Activated CD8-positive, alpha-beta memory T cell treated with anti-CD3 and anti-CD28 coated beads for 36 hours (primary cell): ENCODE results near the gene ZNF791. TPM values are rescaled to one million over a fixed set of nuclear protein-coding genes. Genes with fewer than 3 reads are reported as not detected.

ENCODE experiments used
- CTCF ChIA-PET: fragments of 350-600 bp; sonication (Branson Sonifier 250); formaldehyde crosslinking; loops from one replicate; lab custom pipeline; 2021; ENCODE audit warnings: antibody characterized with exemption; lab: Charles Lee
- POLR2A ChIA-PET: fragments of 350-600 bp; sonication (Branson Sonifier 250); formaldehyde crosslinking; loops from one replicate; lab custom pipeline; 2021; ENCODE audit warnings: antibody characterized with exemption; lab: Charles Lee
- total RNA-seq, 2 experiments: library from RNA; stranded (reverse); gene quantifications; one replicate each; pipeline ENCODE4 v1.2.3, GENCODE V29; 2021

ZNF791 gene
- total RNA-seq, 2 experiments from 2014 or later, result 21.0 to 27.3 TPM

GRCh38 chr19:12656899-12657571 lies 46.3 kb downstream of the ZNF791 start:
- ChIA-PET POLR2A (interaction anchor here (0.5 to 0.7 kb wide), 2 partner anchors 44 to 67 kb away, joined by 3 to 4 read pairs; no protein-coding TSS in a partner anchor), CTCF (interaction anchor here (0.7 to 1.1 kb wide), 3 partner anchors 16 to 90 kb away, joined by 3 to 5 read pairs (median 3); no protein-coding TSS in a partner anchor)

- POLR2A ChIA-PET, result interaction anchor here (0.7 kb wide), 1 partner anchor 66 kb away, joined by 4 read pairs; no protein-coding TSS in a partner anchor
Measured at GRCh38 chr19:12657966-12658365, 47.2 kb downstream of the ZNF791 start.

GRCh38 chr19:12660980-12661379 lies 50.3 kb downstream of the ZNF791 start:
- CTCF ChIA-PET, result interaction anchor here (0.7 to 0.8 kb wide), 2 partner anchors 48 to 100 kb away, joined by 3 read pairs; no protein-coding TSS in a partner anchor
- POLR2A ChIA-PET, result interaction anchor here (0.7 kb wide), 2 partner anchors 21 to 131 kb away, joined by 3 to 13 read pairs; no protein-coding TSS in a partner anchor

More at GRCh38 chr19:12657966-12658365, 47.2 kb downstream of the ZNF791 start:
- CTCF ChIA-PET, result interaction anchor here (0.5 to 1.1 kb wide), 5 partner anchors 10 to 91 kb away, joined by 3 to 5 read pairs (median 3); no protein-coding TSS in a partner anchor

GRCh38 chr19:12664406-12665280 lies 53.9 kb downstream of the ZNF791 start:
- POLR2A ChIA-PET, result interaction anchor here (0.5 kb wide), 1 partner anchor 37 kb away, joined by 5 read pairs; no protein-coding TSS in a partner anchor
- CTCF ChIA-PET, result interaction anchor here (0.6 to 2.4 kb wide), 4 partner anchors 8 to 25 kb away, joined by 3 to 11 read pairs (median 6); no protein-coding TSS in a partner anchor

- POLR2A ChIA-PET, result interaction anchor here (0.5 to 1.1 kb wide), 2 partner anchors 38 to 58 kb away, joined by 3 to 5 read pairs; partner anchors contain the start of gene TNPO2
- CTCF ChIA-PET, result interaction anchor here (1.9 to 2.4 kb wide), 2 partner anchors 11 to 25 kb away, joined by 9 to 11 read pairs; no protein-coding TSS in a partner anchor
Measured at GRCh38 chr19:12665281-12665573, 54.5 kb downstream of the ZNF791 start.

GRCh38 chr19:12665671-12666264 lies 55.0 kb downstream of the ZNF791 start:
- ChIA-PET POLR2A (interaction anchor here (0.5 to 1.1 kb wide), 2 partner anchors 39 to 58 kb away, joined by 3 to 5 read pairs; partner anchors contain the start of gene TNPO2), CTCF (interaction anchor here (1.3 to 2.4 kb wide), 3 partner anchors 11 to 92 kb away, joined by 4 to 11 read pairs (median 9); no protein-coding TSS in a partner anchor)

GRCh38 chr19:12666265-12667048 lies 55.7 kb downstream of the ZNF791 start, which contains the start of the genes MAN2B1 and WDR83:
TSS of gene MAN2B1 (minus strand) at chr19:12666742. CDS start at chr19:12666701, 41 bp downstream.
TSS of gene WDR83 (plus strand) at chr19:12666807. CDS start at chr19:12669791, 2,984 bp downstream.
- CTCF ChIA-PET, result interaction anchor here (0.5 to 2.4 kb wide), 6 partner anchors 10 to 339 kb away, joined by 3 to 11 read pairs (median 4); partner anchors contain the start of gene DHPS
- POLR2A ChIA-PET, result interaction anchor here (0.6 to 1.1 kb wide), 2 partner anchors 57 to 223 kb away, joined by 3 to 4 read pairs; partner anchors contain the start of gene TNPO2

- POLR2A ChIA-PET, result interaction anchor here (1.4 kb wide), 1 partner anchor 28 kb away, joined by 5 read pairs; no protein-coding TSS in a partner anchor
Measured at GRCh38 chr19:12667731-12668302, 57.1 kb downstream of the ZNF791 start.

GRCh38 chr19:12668346-12668745 lies 57.6 kb downstream of the ZNF791 start:
- POLR2A ChIA-PET, result interaction anchor here (0.5 to 1.4 kb wide), 2 partner anchors 29 to 49 kb away, joined by 3 to 5 read pairs; no protein-coding TSS in a partner anchor
- CTCF ChIA-PET, result interaction anchor here (1.1 to 2.1 kb wide), 3 partner anchors 10 to 217 kb away, joined by 3 to 10 read pairs (median 3); no protein-coding TSS in a partner anchor

More at GRCh38 chr19:12667731-12668302, 57.1 kb downstream of the ZNF791 start:
- CTCF ChIA-PET, result interaction anchor here (1.1 to 2.1 kb wide), 2 partner anchors 10 to 28 kb away, joined by 3 to 10 read pairs; no protein-coding TSS in a partner anchor

GRCh38 chr19:12668932-12669269 lies 58.2 kb downstream of the ZNF791 start:
- CTCF ChIA-PET, result interaction anchor here (0.7 to 2.1 kb wide), 7 partner anchors 9 to 216 kb away, joined by 3 to 10 read pairs (median 3); partner anchors contain the start of genes FBXW9 and GET3
- POLR2A ChIA-PET, result interaction anchor here (0.5 to 1.4 kb wide), 3 partner anchors 13 to 49 kb away, joined by 3 to 5 read pairs (median 5); no protein-coding TSS in a partner anchor

GRCh38 chr19:12669270-12670158 lies 58.8 kb downstream of the ZNF791 start:
- ChIA-PET CTCF (interaction anchor here (0.7 to 2.1 kb wide), 6 partner anchors 8 to 216 kb away, joined by 3 to 10 read pairs (median 4); partner anchors contain the start of genes FBXW9 and GET3), POLR2A (interaction anchor here (0.6 to 1.4 kb wide), 2 partner anchors 13 to 30 kb away, joined by 5 read pairs; no protein-coding TSS in a partner anchor)

- ChIA-PET CTCF (interaction anchor here (1.5 to 2.9 kb wide), 4 partner anchors 8 to 31 kb away, joined by 5 to 10 read pairs (median 8); partner anchors contain the start of gene DHPS), POLR2A (interaction anchor here (0.6 kb wide), 1 partner anchor 15 kb away, joined by 3 read pairs; no protein-coding TSS in a partner anchor)
Measured at GRCh38 chr19:12670159-12670928, 59.6 kb downstream of the ZNF791 start.

- ChIA-PET CTCF (interaction anchor here (0.6 to 2.9 kb wide), 11 partner anchors 8 to 213 kb away, joined by 3 to 9 read pairs (median 4); partner anchors contain the start of genes DHPS, FBXW9 and TNPO2), POLR2A (interaction anchor here (1.0 kb wide), 1 partner anchor 9 kb away, joined by 3 read pairs; the partner anchor contains the start of gene DHPS)
Measured at GRCh38 chr19:12672744-12673143, 62.0 kb downstream of the ZNF791 start.

GRCh38 chr19:12675399-12675798 lies 64.7 kb downstream of the ZNF791 start:
- CTCF ChIA-PET, result interaction anchor here (1.1 kb wide), 1 partner anchor 35 kb away, joined by 6 read pairs; no protein-coding TSS in a partner anchor
- POLR2A ChIA-PET, result no interaction called here
